Upper lobe of right lung (tissue), 1 donor: Measurements from ENCODE around the gene TFAM. TPM values are rescaled to one million over a fixed set of nuclear protein-coding genes. Genes with fewer than 3 reads are reported as not detected.

ENCODE experiments used
- ATAC-seq: fragments of 200-7000 bp; cut with Tn5 transposase; one replicate; pipeline ENCODE4 v1.9.1; 2020; ENCODE audit warnings: mild to moderate bottlenecking, moderate library complexity
- DNase-seq: peaks from one replicate; pipeline ENCODE4 v3.0.0-alpha.2; 2020
- H3K27ac ChIP-seq: fragments of 200-600 bp; one replicate; pipeline ENCODE4 v1.8.0; 2022
- H3K27me3 ChIP-seq: fragments of 200-600 bp; one replicate; pipeline ENCODE4 v1.8.0; 2022; ENCODE audit warnings: mild to moderate bottlenecking
- H3K36me3 ChIP-seq: fragments of 200-600 bp; one replicate; pipeline ENCODE4 v1.8.0; 2022
- H3K4me1 ChIP-seq: fragments of 200-600 bp; one replicate; pipeline ENCODE4 v1.8.0; 2022
- H3K4me3 ChIP-seq: fragments of 200-600 bp; one replicate; pipeline ENCODE4 v1.8.0; 2022; ENCODE audit warnings: mild to moderate bottlenecking
- H3K9me3 ChIP-seq: fragments of 200-600 bp; one replicate; pipeline ENCODE4 v1.8.0; 2022
- CTCF ChIP-seq: fragments of 200-600 bp; IDR thresholded peaks from one replicate; pipeline ENCODE4 v1.8.0; 2022; ENCODE audit warnings: antibody characterized with exemption
- intact Hi-C: fragments of 100-400 bp; cut with DNase I; formaldehyde crosslinking; loops from one replicate; pipeline ENCODE4 v1.11.0; 2022
- long read RNA-seq: library from polyadenylated mRNA; unstranded; transcript quantifications from one replicate; pipeline ENCODE4 v2.0.0, GENCODE V29; 2021
- total RNA-seq: library from RNA; stranded (reverse); fragmentation: NEBNext Ultra II Directional; extraction: Animal tissue kit (Norgen Biotek cat#: 25700); gene quantifications from one replicate; pipeline ENCODE4 v1.2.1, GENCODE V29; 2021
- donor health status: DM: no; HTN: yes; CAD: no; lungs with severe emphysema.

TFAM gene
- 28.3 TPM for total RNA-seq
- long read RNA-seq, full-length matches to known transcripts, result 2 of 4 reads
- long read RNA-seq, partial matches to known transcripts, result 1 of 4 reads
- long read RNA-seq, other reads (novel, unspliced or antisense), result 1 of 4 reads

- H3K9me3 ChIP-seq, result no peaks in the 10 kb centered on the region
- peaks cover 13% of the 10 kb centered on the region for H3K4me1 ChIP-seq
- no peaks in the 10 kb centered on the region for H3K27me3 ChIP-seq
- peak; percentile 98 for DNase-seq
- peak within 1 kb of the TSS; percentile 89 for H3K4me3 ChIP-seq
- TF ChIP-seq CTCF, result peak; percentile 63
- peak within 1 kb of the TSS; percentile 82 for H3K27ac ChIP-seq
- peak; percentile 99 for ATAC-seq
- intact Hi-C loops, result no loop called here
- H3K36me3 ChIP-seq, result peaks cover 31% of the 10 kb centered on the region
Measured at GRCh38 chr10:58384999-58385783, at the start of gene TFAM. Gene TFAM (plus strand): TSS chr10:58385410. CDS start chr10:58385548, 138 bp downstream.

- ATAC-seq (no peak), DNase-seq (no peak)
- Histone ChIP-seq H3K36me3 (no peaks in the 10 kb centered on the region), H3K27me3 (no peaks in the 10 kb centered on the region), H3K9me3 (no peaks in the 10 kb centered on the region), H3K27ac (no peak overlapping the region), H3K4me1 (peaks cover 12% of the 10 kb centered on the region), H3K4me3 (peak overlapping the region; percentile 92)
- TF ChIP-seq CTCF, result no peak
- intact Hi-C loops, result no loop called here
Measured at GRCh38 chr10:58336242-58336641, 49.0 kb upstream of the TFAM start.

- no peak for TF ChIP-seq CTCF
- Histone ChIP-seq H3K4me3 (no peak overlapping the region), H3K27ac (no peak overlapping the region), H3K27me3 (no peaks in the 10 kb centered on the region), H3K36me3 (no peaks in the 10 kb centered on the region), H3K4me1 (peaks cover 3% of the 10 kb centered on the region), H3K9me3 (no peaks in the 10 kb centered on the region)
- intact Hi-C loops, result no loop called here
- ATAC-seq (no peak), DNase-seq (no peak)
Measured at GRCh38 chr10:58341422-58341821, 43.8 kb upstream of the TFAM start.

GRCh38 chr10:58341947-58342346 lies 43.3 kb upstream of the TFAM start:
- H3K27ac ChIP-seq, result no peak overlapping the region
- no peaks in the 10 kb centered on the region for H3K4me1 ChIP-seq
- no peaks in the 10 kb centered on the region for H3K27me3 ChIP-seq
- ATAC-seq, result no peak
- no peaks in the 10 kb centered on the region for H3K9me3 ChIP-seq
- no peak for TF ChIP-seq CTCF
- no peak for DNase-seq
- no peaks in the 10 kb centered on the region for H3K36me3 ChIP-seq
- intact Hi-C loops, result no loop called here
- H3K4me3 ChIP-seq, result no peak overlapping the region

- intact Hi-C loops, result no loop called here
- Histone ChIP-seq H3K27ac (no peak overlapping the region), H3K36me3 (no peaks in the 10 kb centered on the region), H3K9me3 (no peaks in the 10 kb centered on the region), H3K4me3 (no peak overlapping the region), H3K27me3 (no peaks in the 10 kb centered on the region), H3K4me1 (no peaks in the 10 kb centered on the region)
- ATAC-seq (no peak), DNase-seq (no peak)
- no peak for TF ChIP-seq CTCF
Measured at GRCh38 chr10:58347967-58348366, 37.2 kb upstream of the TFAM start.
